Heart right ventricle (tissue), 16 donors: Measurements from ENCODE around the gene ADARB2. TPM values are rescaled to one million over a fixed set of nuclear protein-coding genes. Genes with fewer than 3 reads are reported as not detected.

ENCODE experiments used
- ATAC-seq, 8 donors: fragments of 200-7000 bp; cut with Tn5 transposase; one replicate each; pipeline ENCODE4 v1.9.1; 2020; ENCODE audit warnings: mild to moderate bottlenecking in 8 of 8, moderate library complexity in 8 of 8, moderate number of reproducible peaks in 1 of 8
- DNase-seq, 2 donors: peaks; one replicate each; pipeline ENCODE4 v3.0.0-alpha.2; 2020
- H3K27ac ChIP-seq, 10 donors: fragments of 200-600 bp; sonication (generic) in 2 of 10; one replicate each; pipeline versions ENCODE4 v1.5.0 to v1.8.0; 2020 to 2022; ENCODE audit warnings: mild to moderate bottlenecking in 3 of 10
- H3K27me3 ChIP-seq, 7 donors: fragments of 200-600 bp; one replicate each; pipeline ENCODE4 v1.8.0; 2021 to 2022; ENCODE audit warnings: mild to moderate bottlenecking in 2 of 7
- H3K36me3 ChIP-seq, 9 donors: fragments of 200-600 bp; sonication (generic) in 1 of 9; one replicate each; pipeline versions ENCODE4 v1.5.0 to v1.8.0; 2020 to 2022; ENCODE audit warnings: mild to moderate bottlenecking in 2 of 9
- H3K4me1 ChIP-seq, 9 donors: fragments of 200-600 bp; sonication (generic) in 1 of 9; one replicate each; pipeline versions ENCODE4 v1.5.0 to v1.8.0; 2020 to 2022; ENCODE audit warnings: mild to moderate bottlenecking in 4 of 9
- H3K4me3 ChIP-seq, 10 donors: fragments of 200-600 bp; sonication (generic) in 2 of 10; one replicate each; pipeline versions ENCODE4 v1.5.0 to v1.8.0; 2020 to 2022; ENCODE audit warnings: mild to moderate bottlenecking in 7 of 10, moderate library complexity in 2 of 10
- H3K9me3 ChIP-seq, 11 donors: fragments of 200-600 bp in 10 of 11; sonication (generic) in 2 of 11; one replicate each; pipeline versions ENCODE4 v1.5.0 to v1.8.0; 2013 to 2022; ENCODE audit warnings: mild to moderate bottlenecking in 2 of 11, control low read depth in 1 of 11, moderate library complexity in 1 of 11
- CTCF ChIP-seq, 9 donors: fragments of 200-600 bp; sonication (generic) in 2 of 9; IDR thresholded peaks; one replicate each; pipeline versions ENCODE4 v1.5.0 to v1.8.0; 2021 to 2022; ENCODE audit warnings: antibody characterized with exemption in 9 of 9, mild to moderate bottlenecking in 5 of 9, moderate library complexity in 1 of 9
- WGBS, 2 donors: extraction: QIAGEN DNeasy Blood & Tissue Kit; methylation state at CpG; one replicate each; pipeline ENCODE4 v1.1.7; 2013; ENCODE audit warnings: inconsistent platforms in 1 of 2; 5-methylcytosine and 5-hydroxymethylcytosine counted together
- intact Hi-C, 10 donors: fragments of 100-400 bp; cut with DNase I; formaldehyde crosslinking; loops; one replicate each; pipeline versions ENCODE4 v1.11.1 to v1.14.2; 2022
- polyA plus RNA-seq, 2 donors: library from polyadenylated mRNA; stranded (reverse); fragments of 200-250 nt; gene quantifications; one replicate each; pipeline ENCODE4 v1.2.3, GENCODE V29; 2013
- total RNA-seq, 10 donors: library from RNA; stranded (reverse); fragmentation: NEBNext Ultra II Directional in 3 of 10; extraction: Animal tissue kit (Norgen Biotek cat#: 25700) in 3 of 10; gene quantifications; one replicate each; pipeline versions ENCODE4 v1.2.1 to v1.2.4, GENCODE V29; 2021 to 2023
- donor health status: Arrhythmogenic right ventricular cardiomyopathy.
- donor health status: ischemic (EF 13 %, LVEDD 7.1; RV severe dilation, severe dysfunction).
- donor health status: healthy with polysubstance abuse.
- donor health status: DM: no; HTN: yes; CAD: no.
- donor health status: DM: no; HTN: no; CAD: no.
- donor health status: ischemic (EF 25% LVEDD 6.9; RV normal size, moderate dysfunction).
- donor health status: ischemic (EF 25% LVEDD 5.7; RV mildly dilated, moderate dysfunction).
- donor health status: healthy.
- donor health status: DM: yes; HTN: yes; CAD: no.
- donor health status: Ischemic cardiomyopathy.
- donor health status: ischemic (EF 35%, LVEDD 5.7; RV mildly dilated, moderate dysfunction).
- donor health status: nonischemic (EF 11% LVEDD 7.7; RV severe dilation, severe dysfunction).
- donor health status: DM: yes; HTN: yes; CAD: no.
- donor health status: PGD.
- donor health status: ischemic (EF 29% LVEDD 5.4; RV normal size, mild dysfunction).
- donor health status: nonischemic (EF 23%, LVEDD 6.1; RV moderate dilation, normal function).

ADARB2 gene
- total and polyA plus RNA-seq, 12 donors: 0.08 to 0.47 (median 0.17) TPM; not detected in 2

GRCh38 chr10:1232164-1232911 is 505.0 kb downstream of the ADARB2 start:
- intact Hi-C loops: no loop called here

GRCh38 chr10:1230592-1231275 is 506.6 kb downstream of the ADARB2 start:
- intact Hi-C loops: no loop called here
- ATAC-seq: no peak
- TF ChIP-seq CTCF (IDR thresholded peaks at IDR 0.05): no peak
- H3K4me3 ChIP-seq: no peak overlapping the region
- H3K27me3 ChIP-seq: peaks cover 0 to 15% (median 0%) of the 10 kb centered on the region in 7 donors
- no peaks in the 10 kb centered on the region for H3K4me1 ChIP-seq
- DNase-seq: no peak
- no peaks in the 10 kb centered on the region for H3K36me3 ChIP-seq
- H3K9me3 ChIP-seq: peaks cover 0 to 7% (median 0%) of the 10 kb centered on the region in 11 donors
- WGBS, 2 donors: 70 to 76% methylated on average over 9 of the region's 9 CpGs
- no peak overlapping the region for H3K27ac ChIP-seq

More at GRCh38 chr10:1232164-1232911, 505.0 kb downstream of the ADARB2 start:
- Histone ChIP-seq H3K4me1 (no peaks in the 10 kb centered on the region), H3K4me3 (no peak overlapping the region), H3K9me3 (peaks cover 0 to 4% (median 0%) of the 10 kb centered on the region in 11 donors), H3K36me3 (no peaks in the 10 kb centered on the region), H3K27me3 (peaks cover 0 to 15% (median 0%) of the 10 kb centered on the region in 7 donors), H3K27ac (no peak overlapping the region)
- DNase-seq: no peak
- no peak for ATAC-seq
- 95 to 98% methylated on average over 9 of the region's 9 CpGs for WGBS, 2 donors
- TF ChIP-seq CTCF (IDR thresholded peaks at IDR 0.05): no peak

GRCh38 chr10:1230138-1230537 is 507.2 kb downstream of the ADARB2 start:
- H3K27ac ChIP-seq: no peak overlapping the region

More at GRCh38 chr10:1230138-1230537, 507.2 kb downstream of the ADARB2 start:
- H3K36me3 ChIP-seq: no peaks in the 10 kb centered on the region
- H3K4me1 ChIP-seq: no peaks in the 10 kb centered on the region
- DNase-seq (no peak), ATAC-seq (no peak)
- peaks cover 0 to 15% (median 0%) of the 10 kb centered on the region in 7 donors for H3K27me3 ChIP-seq
- peaks cover 0 to 7% (median 0%) of the 10 kb centered on the region in 11 donors for H3K9me3 ChIP-seq
- no peak overlapping the region for H3K4me3 ChIP-seq
- intact Hi-C loops: no loop called here
- TF ChIP-seq CTCF (IDR thresholded peaks at IDR 0.05): no peak
- 70% methylated on average over 8 of the region's 8 CpGs for WGBS, 2 donors
